Parathyroid adenoma (tissue), 2 donors: ENCODE data around the gene KLHL28.

Experiments
- H2AFZ ChIP-seq: fragments of 300-600 bp; sonication (generic); one replicate; pipeline ENCODE4 v1.7.0; 2017; ENCODE audit warnings: antibody characterized with exemption, mild to moderate bottlenecking
- H3K27ac ChIP-seq: fragments of 300-600 bp; sonication (generic); one replicate; pipeline ENCODE4 v1.7.0; 2017
- H3K27me3 ChIP-seq: fragments of 300-600 bp; sonication (generic); one replicate; pipeline ENCODE4 v1.7.0; 2017; ENCODE audit warnings: low read length; ENCODE audit not compliant: control insufficient read depth, insufficient read depth
- H3K36me3 ChIP-seq: fragments of 300-600 bp; sonication (generic); one replicate; pipeline ENCODE4 v1.7.0; 2017; ENCODE audit warnings: low read length; ENCODE audit not compliant: control insufficient read depth, insufficient read depth
- H3K4me1 ChIP-seq: fragments of 300-600 bp; sonication (generic); one replicate; pipeline ENCODE4 v1.7.0; 2017; ENCODE audit warnings: control low read depth
- H3K4me2 ChIP-seq: fragments of 300-600 bp; sonication (generic); one replicate; pipeline ENCODE4 v1.7.0; 2017; ENCODE audit warnings: low read length
- H3K4me3 ChIP-seq: fragments of 300-600 bp; sonication (generic); one replicate; pipeline ENCODE4 v1.7.0; 2017; ENCODE audit warnings: low read depth, low read length
- H3K79me2 ChIP-seq: fragments of 300-600 bp; sonication (generic); one replicate; pipeline ENCODE4 v1.7.0; 2017; ENCODE audit warnings: control low read depth
- H3K9ac ChIP-seq: fragments of 300-600 bp; sonication (generic); one replicate; pipeline ENCODE4 v1.7.0; 2017; ENCODE audit warnings: mild to moderate bottlenecking
- H3K9me3 ChIP-seq: fragments of 300-600 bp; sonication (generic); one replicate; pipeline ENCODE4 v1.7.0; 2017; ENCODE audit warnings: low read length; ENCODE audit not compliant: control insufficient read depth
- CTCF ChIP-seq: fragments of 300-600 bp; sonication (generic); IDR thresholded peaks from one replicate; pipeline ENCODE4 v1.7.0; 2017; ENCODE audit warnings: antibody characterized with exemption, mild to moderate bottlenecking
- donor health status: primary hyperparathyroidism.

KLHL28 gene

DNA sequence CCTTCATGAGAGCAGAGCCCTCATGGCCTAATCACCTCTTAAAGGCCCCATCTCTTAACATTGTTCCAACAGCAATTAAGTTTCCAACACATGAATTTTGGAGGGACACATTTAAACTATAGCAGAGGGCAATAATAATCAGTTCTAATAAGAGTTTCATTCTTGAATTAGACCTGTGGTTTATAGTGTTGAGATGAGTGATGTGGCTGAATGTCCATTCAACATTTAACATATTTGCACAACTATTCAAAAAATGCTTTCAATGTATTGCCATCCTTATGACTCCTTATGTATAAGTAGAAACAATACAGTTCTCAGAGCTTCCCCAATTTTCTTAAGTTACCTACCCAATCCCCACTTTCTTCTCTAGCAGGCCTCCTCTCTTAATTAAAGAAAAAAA, 21.5 kb downstream of the KLHL28 start:
- H3K4me3 ChIP-seq = no peak overlapping the region
- peaks cover 15% of the 10 kb centered on the region for H3K79me2 ChIP-seq
- no peak for TF ChIP-seq CTCF
- no peaks in the 10 kb centered on the region for H3K36me3 ChIP-seq
- H3K27ac ChIP-seq = no peak overlapping the region
- no peaks in the 10 kb centered on the region for H3K4me1 ChIP-seq
- H2AFZ ChIP-seq = no peak overlapping the region
- H3K27me3 ChIP-seq = no peaks in the 10 kb centered on the region
- no peaks in the 10 kb centered on the region for H3K9me3 ChIP-seq
- no peak overlapping the region for H3K9ac ChIP-seq
- H3K4me2 ChIP-seq = no peak overlapping the region

- H3K9ac ChIP-seq = no peak overlapping the region
- no peak overlapping the region for H3K4me3 ChIP-seq
- H3K27ac ChIP-seq = no peak overlapping the region
- H3K79me2 ChIP-seq = peaks cover 15% of the 10 kb centered on the region
- H3K36me3 ChIP-seq = no peaks in the 10 kb centered on the region
- H3K9me3 ChIP-seq = no peaks in the 10 kb centered on the region
- no peaks in the 10 kb centered on the region for H3K27me3 ChIP-seq
- H2AFZ ChIP-seq = no peak overlapping the region
- no peak for TF ChIP-seq CTCF
- no peaks in the 10 kb centered on the region for H3K4me1 ChIP-seq
- no peak overlapping the region for H3K4me2 ChIP-seq
Observed at GRCh38 chr14:44937547-44937946, 24.2 kb downstream of the KLHL28 start.

DNA sequence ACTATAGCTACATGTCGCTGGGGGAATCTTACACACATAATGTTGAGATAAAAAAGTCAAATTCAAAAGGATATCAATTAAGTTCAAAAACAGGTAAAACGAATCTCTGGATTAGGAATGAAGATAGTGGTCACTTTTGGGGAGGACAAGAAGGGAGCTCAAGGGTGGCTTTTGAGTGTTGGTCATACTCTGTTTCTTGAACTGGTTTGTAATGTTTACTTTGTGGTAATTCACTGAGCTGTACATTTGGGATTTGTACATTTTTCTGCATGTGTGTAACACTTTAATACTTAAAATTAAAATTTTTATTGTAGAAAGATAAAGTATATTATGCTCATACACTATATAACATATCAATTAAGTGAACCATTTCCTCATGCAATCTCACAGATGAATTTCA, 26.6 kb downstream of the KLHL28 start:
- Histone ChIP-seq H3K79me2 (peaks cover 10% of the 10 kb centered on the region), H3K27ac (no peak overlapping the region), H3K4me1 (no peaks in the 10 kb centered on the region), H3K36me3 (no peaks in the 10 kb centered on the region), H2AFZ (no peak overlapping the region), H3K27me3 (no peaks in the 10 kb centered on the region), H3K9me3 (no peaks in the 10 kb centered on the region), H3K4me3 (no peak overlapping the region), H3K9ac (no peak overlapping the region), H3K4me2 (no peak overlapping the region)
- TF ChIP-seq CTCF = no peak

- no peak overlapping the region for H3K27ac ChIP-seq
Observed at GRCh38 chr14:44928793-44929192, 33.0 kb downstream of the KLHL28 start.

More at GRCh38 chr14:44928793-44929192, 33.0 kb downstream of the KLHL28 start:
- Histone ChIP-seq H3K4me1 (no peaks in the 10 kb centered on the region), H3K27me3 (no peaks in the 10 kb centered on the region), H3K79me2 (no peaks in the 10 kb centered on the region), H3K9me3 (no peaks in the 10 kb centered on the region), H3K4me2 (no peak overlapping the region), H3K4me3 (no peak overlapping the region), H2AFZ (no peak overlapping the region), H3K9ac (no peak overlapping the region), H3K36me3 (no peaks in the 10 kb centered on the region)
- TF ChIP-seq CTCF = no peak
